GM18870 (cell line): ENCODE results near the gene ACO1.

Source experiments
- ATAC-seq: cut with Tn5 transposase; IDR thresholded peaks from one replicate; pipeline ENCODE4 v1.9.1; 2021; ENCODE audit warnings: moderate library complexity; ENCODE audit not compliant: unreplicated experiment

Gene ACO1

GRCh38 chr9:32382565-32383320, 1.7 kb upstream of the ACO1 start:
- no peak for ATAC-seq

- ATAC-seq = no peak
These were observed 460 bp upstream of the ACO1 start for GRCh38 chr9:32384002-32384363.

GRCh38 chr9:32385152-32385884, 875 bp downstream of the ACO1 start:
- no peak for ATAC-seq

- ATAC-seq = no peak
These were observed 1.4 kb downstream of the ACO1 start for GRCh38 chr9:32385885-32386283.

- no peak for ATAC-seq
These were observed 2.8 kb downstream of the ACO1 start for GRCh38 chr9:32387256-32387655.

- ATAC-seq = no peak
These were observed 4.9 kb downstream of the ACO1 start for GRCh38 chr9:32389365-32389764.

- no peak for ATAC-seq
These were observed 9.5 kb downstream of the ACO1 start for GRCh38 chr9:32393911-32394310.

GRCh38 chr9:32394381-32395049, 10.1 kb downstream of the ACO1 start:
- ATAC-seq = no peak

- no peak for ATAC-seq
These were observed 11.2 kb downstream of the ACO1 start for GRCh38 chr9:32395510-32396216.

- no peak for ATAC-seq
These were observed 13.8 kb downstream of the ACO1 start for GRCh38 chr9:32398207-32398606.

GRCh38 chr9:32399110-32399815, 14.8 kb downstream of the ACO1 start:
- no peak for ATAC-seq

GRCh38 chr9:32401488-32401887, 17.0 kb downstream of the ACO1 start:
- no peak for ATAC-seq

- no peak for ATAC-seq
These were observed 19.3 kb downstream of the ACO1 start for GRCh38 chr9:32403567-32404260.

GRCh38 chr9:32404402-32404801, 20.0 kb downstream of the ACO1 start:
- ATAC-seq = no peak

GRCh38 chr9:32404856-32405255, 20.4 kb downstream of the ACO1 start:
- no peak for ATAC-seq

- no peak for ATAC-seq
These were observed 21.1 kb downstream of the ACO1 start for GRCh38 chr9:32405506-32405905.

GRCh38 chr9:32406046-32406445, 21.6 kb downstream of the ACO1 start:
- no peak for ATAC-seq

- no peak for ATAC-seq
These were observed 27.3 kb downstream of the ACO1 start for GRCh38 chr9:32411753-32412152.

- no peak for ATAC-seq
These were observed 28.0 kb downstream of the ACO1 start for GRCh38 chr9:32412440-32412839.

- ATAC-seq = no peak
These were observed 29.0 kb downstream of the ACO1 start for GRCh38 chr9:32413424-32413823.
